Suprapubic skin (tissue), 3 donors: ENCODE measurements around the gene CYTH3.

Experiments
- CTCF ChIP-seq, 2 donors: fragments of 200-600 bp in 1 of 2; fragments of 450-650 bp in 1 of 2; sonication (generic) in 1 of 2; IDR thresholded peaks; one replicate each; pipeline ENCODE4 v1.5.1; 2016 to 2019; ENCODE audit warnings: antibody characterized with exemption in 2 of 2, mild to moderate bottlenecking in 1 of 2, moderate library complexity in 1 of 2
- EP300 ChIP-seq: sonication (generic); formaldehyde crosslinking; IDR thresholded peaks from one replicate; pipeline ENCODE4 v1.6.1; 2017; ENCODE audit warnings: antibody characterized with exemption

- TF ChIP-seq CTCF (IDR thresholded peaks at IDR 0.05), result no peak
- TF ChIP-seq EP300, result no peak
Observed at GRCh38 chr7:6257675-6258074, 14.7 kb downstream of the CYTH3 start.
